Activated CD4-positive, CD25-positive, alpha-beta regulatory T cell treated with anti-CD3 and anti-CD28 coated beads, Interleukin-2, amount 50 U/mL, for 24 hours (primary cell): ENCODE measurements around the gene CCDC97.
A peak's percentile ranks its signal among the peaks of the same experiment; 100 is the strongest.
"Not testable (repeated sequence)": the region's sequence is repeated elsewhere in the genome, so short reads cannot be mapped to it uniquely, and the experiment has no call there.

Experiments used
- ATAC-seq, 2 donors: fragments of 150-1000 bp; cut with Tn5 transposase; one replicate each; pipeline ENCODE4 v1.10.0; 2021; ENCODE audit warnings: mild to moderate bottlenecking in 1 of 2, moderate library complexity in 1 of 2

The CCDC97 gene

GRCh38 chr19:41310033-41310831 lies at the start of gene CCDC97:
TSS of gene CCDC97 (plus strand) at chr19:41310172. CDS start at chr19:41310311, 139 bp downstream.
- peak; percentile 67 for ATAC-seq

GRCh38 chr19:41261474-41262190 lies 48.3 kb upstream of the CCDC97 start:
- no peak for ATAC-seq

GRCh38 chr19:41263042-41263849 lies 46.7 kb upstream of the CCDC97 start:
- peak; percentile 22 to 32 for ATAC-seq

- ATAC-seq: peak; percentile 75 to 77
Measured at GRCh38 chr19:41263850-41264580, 46.0 kb upstream of the CCDC97 start, which contains the start of gene HNRNPUL1. TSS of gene HNRNPUL1 (plus strand) at chr19:41264372. CDS start at chr19:41264504, 132 bp downstream.

GRCh38 chr19:41264581-41265394 lies 45.2 kb upstream of the CCDC97 start:
- ATAC-seq: no peak

- no peak for ATAC-seq
Measured at GRCh38 chr19:41265395-41266153, 44.4 kb upstream of the CCDC97 start.

- ATAC-seq: no peak
Measured at GRCh38 chr19:41269055-41269454, 40.9 kb upstream of the CCDC97 start.

GRCh38 chr19:41269571-41269970 lies 40.4 kb upstream of the CCDC97 start:
- no peak for ATAC-seq

- no peak for ATAC-seq
Measured at GRCh38 chr19:41273076-41273475, 36.9 kb upstream of the CCDC97 start.

- ATAC-seq: no peak
Measured at GRCh38 chr19:41274802-41275201, 35.2 kb upstream of the CCDC97 start.

- no peak for ATAC-seq
Measured at GRCh38 chr19:41276231-41276630, 33.7 kb upstream of the CCDC97 start.

- no peak for ATAC-seq
Measured at GRCh38 chr19:41278478-41278877, 31.5 kb upstream of the CCDC97 start.

GRCh38 chr19:41288673-41289530 lies 21.1 kb upstream of the CCDC97 start:
- ATAC-seq: no peak

GRCh38 chr19:41289814-41290213 lies 20.2 kb upstream of the CCDC97 start:
- ATAC-seq: not testable (repeated sequence)

- ATAC-seq: no peak
Measured at GRCh38 chr19:41294393-41294792, 15.6 kb upstream of the CCDC97 start.

GRCh38 chr19:41295499-41295898 lies 14.5 kb upstream of the CCDC97 start:
- ATAC-seq: no peak

GRCh38 chr19:41296433-41296871 lies 13.5 kb upstream of the CCDC97 start:
- ATAC-seq: no peak

GRCh38 chr19:41297628-41298347 lies 12.2 kb upstream of the CCDC97 start:
- ATAC-seq: peak in 1 of 2 donors; percentile 16
